ENCODE measurements around the gene EVPL.

Gene EVPL

GRCh38 chr17:76050538-76051467, 23.7 kb upstream of the EVPL start:
- ChIA-PET CTCF (interaction anchor here (0.6 to 1.7 kb wide), 4 partner anchors 13 to 36 kb away, joined by 3 to 6 read pairs (median 4); no protein-coding TSS in a partner anchor), POLR2A (no interaction called here)
- H3K36me3 ChIP-seq (ENCODE audit: control insufficient read depth in 2 of 2, insufficient read depth in 1 of 2, low read length in 2 of 2), result peaks cover 67 to 92% of the 10 kb centered on the region in 2 experiments
- H3K9me3 ChIP-seq (ENCODE audit: control insufficient read depth, insufficient read depth, low read depth, low read length), result no peaks in the 10 kb centered on the region
- no peak overlapping the region for H3K4me3 ChIP-seq (ENCODE audit: low read depth, low read length)
- H3K27ac ChIP-seq (ENCODE audit: extremely low read depth, low read depth, low read length), result no peak overlapping the region
- peaks cover 5% of the 10 kb centered on the region for H3K4me1 ChIP-seq (ENCODE audit: control insufficient read depth, insufficient read depth, low read length)
- TF ChIP-seq ZFP69B (tag by site-specific recombination; IDR thresholded peaks at IDR 0.05) (no peak), ZEB2 (tag by site-specific recombination; IDR thresholded peaks at IDR 0.05) (no peak), ZNF692 (tag by site-specific recombination; IDR thresholded peaks at IDR 0.05) (no peak), GLIS2 (tag by site-specific recombination; IDR thresholded peaks at IDR 0.05) (no peak), SCRT2 (tag by site-specific recombination; IDR thresholded peaks at IDR 0.05) (no peak), PRDM2 (tag by site-specific recombination; IDR thresholded peaks at IDR 0.05; ENCODE audit: borderline replicate concordance) (no peak), GFI1B (tag by site-specific recombination; IDR thresholded peaks at IDR 0.05) (no peak), KLF17 (tag by site-specific recombination; IDR thresholded peaks at IDR 0.05) (no peak), ZNF660 (tag by site-specific recombination; IDR thresholded peaks at IDR 0.05) (no peak), ZNF843 (tag by site-specific recombination; IDR thresholded peaks at IDR 0.05) (no peak)

- Histone ChIP-seq H3K4me3 (ENCODE audit: low read depth, low read length) (no peak overlapping the region), H3K4me1 (ENCODE audit: control insufficient read depth, insufficient read depth, low read length) (peaks cover 5% of the 10 kb centered on the region), H3K27ac (ENCODE audit: extremely low read depth, low read depth, low read length) (no peak overlapping the region), H3K36me3 (ENCODE audit: control insufficient read depth in 2 of 2, insufficient read depth in 1 of 2, low read length in 2 of 2) (peaks cover 62 to 94% of the 10 kb centered on the region in 2 experiments), H3K9me3 (ENCODE audit: control insufficient read depth, insufficient read depth, low read depth, low read length) (no peaks in the 10 kb centered on the region)
- TF ChIP-seq ZNF776 (tag by site-specific recombination; IDR thresholded peaks at IDR 0.05; ENCODE audit: borderline replicate concordance), result no peak
- 0 out of 2 replicates have a peak, but pooled peaks have one; percentile 30 for TF ChIP-seq SCRT2 (tag by site-specific recombination; IDR thresholded peaks at IDR 0.05)
- ChIA-PET CTCF (interaction anchor here (1.4 to 1.8 kb wide), 3 partner anchors 12 to 36 kb away, joined by 5 to 9 read pairs (median 6); no protein-coding TSS in a partner anchor), POLR2A (interaction anchor here (1.2 kb wide), 1 partner anchor 21 kb away, joined by 3 read pairs; no protein-coding TSS in a partner anchor)
These were observed 22.9 kb upstream of the EVPL start for GRCh38 chr17:76049836-76050537.

Measured in HEK293 (cell line).